ENCODE results near the gene SLC1A4.

- TF ChIP-seq POLR2A (IDR thresholded peaks at IDR 0.05; ENCODE audit: low read depth, low read length) (no peak), CTCF (conservative IDR thresholded peaks at IDR 0.05; ENCODE audit: low read depth, low read length) (no peak), FOS (IDR thresholded peaks at IDR 0.05; ENCODE audit: low read depth, low read length) (no peak), USF2 (IDR thresholded peaks at IDR 0.05; ENCODE audit: low read depth, low read length) (no peak), RCOR1 (IDR thresholded peaks at IDR 0.05; ENCODE audit: insufficient replicate concordance, low read length) (no peak), ELK1 (IDR thresholded peaks at IDR 0.05; ENCODE audit: borderline replicate concordance, low read depth, low read length) (no peak)
Observed at GRCh38 chr2:65032019-65032975, 43.1 kb downstream of the SLC1A4 start.

Data from IMR-90 (cell line).